ENCODE measurements around the gene DHRS3.

DHRS3 gene

GRCh38 chr1:12640237-12640957 is 22.4 kb upstream of the DHRS3 start:
- DNase-seq (ENCODE audit: low spot score), result no peak

GRCh38 chr1:12637693-12638092 is 19.7 kb upstream of the DHRS3 start:
- no peak for DNase-seq (ENCODE audit: low spot score)

- DNase-seq (ENCODE audit: low spot score), result no peak
These were observed 18.3 kb upstream of the DHRS3 start for GRCh38 chr1:12636098-12636950.

GRCh38 chr1:12634696-12635202 is 16.7 kb upstream of the DHRS3 start:
- no peak for DNase-seq (ENCODE audit: low spot score)

- no peak for DNase-seq (ENCODE audit: low spot score)
These were observed 16.1 kb upstream of the DHRS3 start for GRCh38 chr1:12634156-12634555.

GRCh38 chr1:12631571-12631970 is 13.6 kb upstream of the DHRS3 start:
- DNase-seq (ENCODE audit: low spot score), result no peak

- no peak for DNase-seq (ENCODE audit: low spot score)
These were observed 13.0 kb upstream of the DHRS3 start for GRCh38 chr1:12630946-12631530.

- DNase-seq (ENCODE audit: low spot score), result no peak
These were observed 12.2 kb upstream of the DHRS3 start for GRCh38 chr1:12629985-12630760.

- no peak for DNase-seq (ENCODE audit: low spot score)
These were observed 11.5 kb upstream of the DHRS3 start for GRCh38 chr1:12629511-12629956.

- DNase-seq (ENCODE audit: low spot score), result no peak
These were observed 9.3 kb upstream of the DHRS3 start for GRCh38 chr1:12627296-12627695.

GRCh38 chr1:12626888-12627287 is 8.9 kb upstream of the DHRS3 start:
- DNase-seq (ENCODE audit: low spot score), result no peak

GRCh38 chr1:12625276-12625675 is 7.3 kb upstream of the DHRS3 start:
- DNase-seq (ENCODE audit: low spot score), result no peak

GRCh38 chr1:12622506-12622905 is 4.5 kb upstream of the DHRS3 start:
- DNase-seq (ENCODE audit: low spot score), result no peak

GRCh38 chr1:12621346-12622335 is 3.6 kb upstream of the DHRS3 start:
- no peak for DNase-seq (ENCODE audit: low spot score)

- DNase-seq (ENCODE audit: low spot score), result no peak
These were observed 2.9 kb upstream of the DHRS3 start for GRCh38 chr1:12620931-12621330.

GRCh38 chr1:12620488-12620865 is 2.5 kb upstream of the DHRS3 start:
- DNase-seq (ENCODE audit: low spot score), result peak; percentile 57

- peak; percentile 86 for DNase-seq (ENCODE audit: low spot score)
These were observed 1.9 kb upstream of the DHRS3 start for GRCh38 chr1:12619792-12620487.

- peak; percentile 57 for DNase-seq (ENCODE audit: low spot score)
These were observed 1.2 kb upstream of the DHRS3 start for GRCh38 chr1:12618965-12619791.

- DNase-seq (ENCODE audit: low spot score), result no peak
These were observed 603 bp upstream of the DHRS3 start for GRCh38 chr1:12618661-12618964.
